IPS DF 19.7 (cell line): ENCODE measurements around the gene YPEL2.
"Not testable (repeated sequence)": the region's sequence is repeated elsewhere in the genome, so short reads cannot be mapped to it uniquely, and the experiment has no call there.

ENCODE experiments used
- DNase-seq: peaks from one replicate; pipeline ENCODE4 v3.0.0-alpha.2; 2013; ENCODE audit warnings: low read depth, low spot score

Gene YPEL2

DNA sequence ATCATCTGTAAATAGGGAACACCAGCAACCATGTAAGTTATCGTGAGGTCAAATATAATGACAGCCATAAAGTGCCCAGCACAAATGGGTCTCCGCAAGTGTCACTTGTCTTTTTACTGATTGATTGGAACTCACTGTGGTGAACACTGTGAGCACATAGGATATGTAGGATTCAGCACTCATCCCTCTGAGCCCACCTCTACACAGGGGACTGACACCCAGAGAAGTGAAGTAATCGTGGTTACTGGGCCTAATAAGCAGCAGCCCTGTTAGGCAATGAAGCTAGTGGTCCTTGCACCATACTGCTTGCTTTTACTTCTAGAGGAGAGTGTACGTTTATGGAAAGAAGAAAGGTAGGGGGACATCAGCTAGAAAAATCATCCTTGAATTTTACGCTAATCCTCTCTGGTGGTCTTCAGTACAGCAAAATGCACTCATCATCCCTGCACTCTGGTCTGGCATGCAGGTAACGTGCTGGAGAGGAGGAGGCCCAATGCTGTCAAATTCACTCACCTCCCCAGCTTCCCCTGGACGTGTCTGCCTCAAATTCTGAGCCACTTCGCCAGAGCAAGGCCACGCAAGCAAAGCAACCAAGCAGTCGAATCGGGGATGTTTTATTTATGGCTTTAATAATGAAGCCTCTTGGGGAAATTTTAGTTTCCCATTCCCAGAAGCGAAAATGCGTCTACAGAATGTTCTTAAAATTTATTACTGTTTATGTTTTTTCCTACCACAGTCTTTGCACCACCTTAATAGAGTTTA is 74.7 kb downstream of the YPEL2 start:
- DNase-seq = no peak

DNA sequence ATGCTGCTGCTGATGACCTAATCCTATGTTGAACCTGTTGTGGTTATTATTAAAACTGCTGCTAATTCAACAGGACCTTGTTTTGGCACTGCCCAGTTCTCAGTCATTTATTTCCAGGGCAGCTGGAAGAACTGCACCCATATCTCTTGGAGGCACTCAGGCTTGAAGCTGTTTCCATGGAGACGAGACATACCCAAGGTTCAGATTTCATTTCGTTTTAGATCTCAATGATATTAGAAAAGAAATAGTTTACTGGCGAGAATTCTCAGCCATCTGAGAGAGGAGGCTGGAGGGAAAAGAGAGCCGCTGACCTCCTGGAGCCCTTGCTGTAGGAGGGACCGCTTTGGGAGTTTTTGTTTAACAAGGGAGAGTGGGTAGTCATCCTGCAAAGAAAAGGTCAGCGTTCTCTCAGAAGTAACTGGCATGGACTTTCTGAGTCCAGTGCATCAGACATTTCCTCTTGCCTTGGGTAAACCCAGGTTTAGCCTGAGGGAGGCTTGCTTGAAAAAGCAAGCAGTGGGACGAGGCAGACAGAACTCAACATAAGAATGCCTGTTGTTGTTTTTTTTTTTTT is 75.4 kb downstream of the YPEL2 start:
- no peak for DNase-seq

DNA sequence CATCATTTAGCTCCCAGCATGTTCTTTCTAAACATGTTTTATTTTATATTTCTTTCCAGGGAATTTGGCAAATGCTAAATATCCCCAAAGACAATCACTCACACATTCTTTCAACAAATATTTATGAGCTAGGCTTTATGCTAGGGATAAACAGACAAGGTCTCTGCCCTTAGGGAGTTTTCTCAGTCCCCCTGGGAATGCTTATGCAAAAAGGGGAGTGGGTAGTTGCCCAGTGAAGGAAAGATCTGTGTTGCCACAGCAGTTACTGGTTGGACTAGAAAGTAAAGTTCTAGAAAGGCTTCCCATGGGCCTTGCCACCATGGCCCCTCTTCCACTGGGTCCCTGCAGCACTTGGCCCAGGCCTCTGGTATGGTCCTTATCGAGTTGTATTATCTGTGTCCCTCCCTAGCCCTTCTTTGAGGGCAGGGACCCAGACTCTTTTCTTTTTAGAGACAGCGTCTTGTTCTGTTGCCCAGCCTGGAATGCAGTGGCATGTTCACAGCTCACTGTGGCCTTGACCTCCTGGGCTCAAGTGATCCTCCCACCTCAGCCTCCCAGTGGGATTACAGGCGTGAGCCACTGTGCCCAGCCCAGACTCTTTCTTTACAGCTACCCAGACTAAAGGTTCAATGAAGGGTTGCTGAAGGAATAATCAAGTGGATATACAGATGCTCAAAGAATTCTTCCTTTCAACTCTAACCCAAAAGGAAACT is 78.0 kb downstream of the YPEL2 start:
- DNase-seq = no peak

DNA sequence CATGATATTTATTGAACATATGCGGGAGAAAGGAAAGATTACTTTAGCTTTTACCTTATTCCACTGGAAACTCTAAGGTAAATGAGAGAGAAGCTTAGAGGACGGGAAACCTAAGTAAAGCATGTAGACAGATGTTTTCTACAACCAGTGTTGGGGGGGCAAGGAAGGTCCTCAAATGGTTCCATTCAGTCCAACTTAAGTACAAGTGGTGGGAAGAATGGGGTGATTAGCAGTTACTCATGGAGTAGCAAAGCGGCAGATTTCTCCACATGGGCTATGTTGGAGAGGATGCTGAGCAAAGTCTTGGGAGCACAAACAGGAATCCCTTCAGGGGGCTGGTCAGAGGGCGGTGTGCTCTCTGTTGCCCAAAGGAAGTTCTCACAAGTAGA is 78.6 kb downstream of the YPEL2 start:
- DNase-seq = no peak

DNA sequence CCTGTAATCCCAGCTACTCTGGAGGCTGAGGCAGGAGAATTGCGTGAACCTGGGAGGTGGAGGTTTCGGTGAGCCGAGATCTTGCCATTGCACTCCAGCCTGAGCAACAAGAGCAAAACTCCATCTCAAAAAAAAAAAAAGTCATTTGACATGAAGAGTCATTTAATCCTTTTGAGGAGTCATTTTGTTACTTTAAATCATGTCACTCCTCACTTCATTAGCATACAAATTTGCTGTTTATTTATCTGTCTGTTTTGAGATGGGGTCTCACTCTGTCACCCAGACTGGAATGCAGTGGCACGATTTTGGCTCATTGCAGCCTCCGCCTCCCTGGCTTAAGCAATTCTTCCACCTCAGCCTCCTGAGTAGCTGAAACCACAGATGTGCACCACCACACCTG is 81.0 kb downstream of the YPEL2 start:
- not testable (repeated sequence) for DNase-seq

DNA sequence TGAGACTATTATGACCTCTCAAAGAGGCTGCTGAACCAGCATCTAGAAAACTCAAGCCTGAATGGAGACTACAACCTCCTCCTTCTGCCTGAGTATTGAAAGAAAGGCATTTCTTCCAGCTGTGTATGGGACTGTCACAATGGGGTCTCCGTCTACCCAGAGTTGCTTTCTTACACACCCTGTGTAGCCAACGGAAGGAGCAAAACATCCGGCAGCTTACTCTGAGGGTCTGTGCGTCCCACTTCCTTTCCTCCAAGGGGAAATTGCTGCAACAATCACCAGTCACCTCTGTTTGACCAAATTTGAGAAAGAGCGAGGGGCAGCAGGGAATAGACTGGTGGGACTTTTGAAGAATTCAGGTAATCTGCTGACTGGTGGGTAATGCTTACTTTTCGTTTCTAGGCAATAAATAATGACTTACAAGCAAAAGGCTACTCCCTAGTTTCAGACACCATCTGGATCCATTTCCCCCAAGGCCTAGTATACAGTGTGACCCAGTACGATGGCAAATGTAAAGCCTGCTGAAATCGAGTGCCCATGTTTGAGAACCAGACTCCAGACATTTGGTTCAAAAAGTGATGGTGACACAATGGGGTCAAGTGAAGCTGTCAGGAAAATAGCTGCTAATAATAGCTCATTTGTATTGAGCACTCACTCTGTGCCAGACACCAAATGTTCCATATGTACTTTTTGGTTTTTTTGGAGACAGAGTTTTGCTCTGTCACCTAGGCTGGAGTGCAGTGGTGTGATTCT is 81.7 kb downstream of the YPEL2 start:
- DNase-seq = no peak

DNA sequence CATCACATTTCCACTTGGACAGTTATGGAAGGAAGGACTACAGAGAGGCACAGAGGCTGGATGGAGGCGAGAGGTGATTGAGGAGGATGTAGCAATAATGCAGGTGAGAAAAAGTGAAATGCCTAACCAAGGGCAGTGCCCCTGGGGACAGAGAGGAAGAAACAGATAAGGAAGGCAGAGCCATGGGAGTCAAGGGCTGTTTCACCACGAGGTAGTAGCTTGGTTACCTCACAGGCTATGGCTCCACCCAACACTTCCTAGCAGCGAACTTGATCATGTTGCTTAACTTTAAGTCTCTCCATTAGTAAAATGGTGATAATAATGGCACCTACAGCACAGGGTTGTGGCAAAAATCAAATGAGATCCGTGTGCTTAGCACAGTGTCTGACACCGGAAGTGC is 83.9 kb downstream of the YPEL2 start:
- DNase-seq = no peak

DNA sequence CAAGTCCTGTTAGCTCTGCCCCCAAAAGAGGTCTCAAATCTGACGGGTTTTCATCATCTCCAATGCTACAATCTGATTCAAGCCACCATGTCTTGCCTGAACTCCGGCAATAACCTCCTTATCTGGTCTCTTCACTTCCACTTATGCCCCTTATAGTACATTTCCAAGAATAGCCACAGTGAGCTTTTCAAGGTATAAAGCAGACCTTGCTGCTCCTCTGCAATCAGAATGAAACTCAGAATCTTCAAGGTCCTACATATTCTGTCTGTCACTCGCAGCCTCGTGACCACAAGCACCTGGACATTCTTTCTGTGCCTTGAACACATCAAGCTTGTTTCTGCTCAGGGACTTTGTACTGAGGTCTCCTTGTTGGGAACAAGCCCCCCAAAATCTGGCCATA is 84.7 kb downstream of the YPEL2 start:
- no peak for DNase-seq

DNA sequence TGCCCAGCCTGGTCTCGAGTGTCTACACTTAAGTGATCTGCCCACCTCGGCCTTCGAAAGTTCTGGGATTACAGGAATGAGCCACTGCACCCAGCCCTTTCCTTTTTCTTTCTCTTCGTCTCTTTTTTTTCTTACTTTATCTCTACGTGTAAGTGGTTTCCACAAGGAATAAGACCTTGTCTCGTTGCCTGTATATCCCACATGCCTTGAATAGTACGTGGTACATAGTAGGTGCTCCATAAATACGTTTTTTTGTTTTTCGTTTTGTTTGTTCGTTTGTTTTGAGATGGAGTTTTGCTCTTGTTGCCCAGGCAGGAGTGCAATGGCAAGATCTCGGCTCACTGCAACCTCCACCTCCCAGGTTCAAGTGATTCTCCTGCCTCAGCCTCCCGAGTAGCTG is 86.0 kb downstream of the YPEL2 start:
- DNase-seq = no peak

DNA sequence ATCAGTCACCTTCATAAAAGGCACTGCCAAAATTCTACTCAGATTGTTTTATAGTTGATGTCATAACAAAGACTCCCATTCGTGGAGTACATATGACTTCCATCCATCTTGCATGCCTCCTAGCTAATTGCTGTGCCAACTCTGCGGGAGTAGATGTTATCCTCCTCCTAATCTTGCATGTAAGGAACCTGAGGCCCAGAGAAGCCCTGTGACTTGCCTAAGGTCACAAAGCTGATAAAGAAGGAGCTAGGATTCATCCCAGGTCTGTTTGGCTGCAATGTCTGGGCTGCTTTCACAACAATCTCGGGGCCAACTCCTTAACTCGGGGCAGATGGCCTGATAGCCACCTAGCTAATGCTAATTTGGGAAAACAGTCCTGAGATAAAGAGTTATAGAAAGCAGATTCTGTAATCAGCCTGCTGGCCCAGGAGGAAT is 87.3 kb downstream of the YPEL2 start:
- DNase-seq = no peak

DNA sequence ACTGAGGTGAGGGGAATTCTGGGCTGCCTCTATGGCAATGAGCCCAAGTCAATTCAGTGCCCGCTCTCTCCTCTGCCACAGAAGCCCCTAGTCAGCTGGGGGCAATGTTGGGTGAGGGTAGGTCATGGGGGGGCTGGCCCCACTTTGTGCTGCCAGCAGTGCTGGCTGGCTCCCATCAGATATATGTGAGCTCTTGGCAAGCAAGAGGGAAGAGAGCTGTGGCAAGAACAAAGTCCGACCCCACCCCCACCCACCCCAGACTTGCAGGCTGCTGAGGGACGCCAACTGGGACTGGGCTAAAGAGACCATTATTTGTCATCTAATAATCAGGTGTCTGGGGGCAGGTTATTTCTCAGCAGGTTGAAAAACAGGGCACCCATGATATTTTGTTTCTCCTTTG is 89.4 kb downstream of the YPEL2 start:
- no peak for DNase-seq

DNA sequence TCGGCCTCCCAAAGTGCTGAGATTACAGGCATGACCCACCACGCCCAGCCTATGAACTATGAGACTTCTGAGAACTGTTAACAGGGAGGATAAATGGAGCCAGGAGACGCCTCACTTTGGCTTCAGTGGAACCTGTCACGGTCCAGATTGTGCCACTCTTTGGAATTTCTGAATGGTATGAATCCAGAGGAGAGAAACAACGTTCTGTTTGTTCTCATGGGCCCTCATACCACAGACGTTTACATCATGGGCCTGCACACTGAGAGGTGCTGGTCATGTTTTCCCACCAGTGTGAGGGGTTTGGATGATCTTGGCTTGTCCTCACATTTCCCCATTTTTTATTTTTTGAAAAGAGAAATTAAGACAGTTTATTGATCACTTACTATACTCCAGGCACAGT is 90.3 kb downstream of the YPEL2 start:
- no peak for DNase-seq

DNA sequence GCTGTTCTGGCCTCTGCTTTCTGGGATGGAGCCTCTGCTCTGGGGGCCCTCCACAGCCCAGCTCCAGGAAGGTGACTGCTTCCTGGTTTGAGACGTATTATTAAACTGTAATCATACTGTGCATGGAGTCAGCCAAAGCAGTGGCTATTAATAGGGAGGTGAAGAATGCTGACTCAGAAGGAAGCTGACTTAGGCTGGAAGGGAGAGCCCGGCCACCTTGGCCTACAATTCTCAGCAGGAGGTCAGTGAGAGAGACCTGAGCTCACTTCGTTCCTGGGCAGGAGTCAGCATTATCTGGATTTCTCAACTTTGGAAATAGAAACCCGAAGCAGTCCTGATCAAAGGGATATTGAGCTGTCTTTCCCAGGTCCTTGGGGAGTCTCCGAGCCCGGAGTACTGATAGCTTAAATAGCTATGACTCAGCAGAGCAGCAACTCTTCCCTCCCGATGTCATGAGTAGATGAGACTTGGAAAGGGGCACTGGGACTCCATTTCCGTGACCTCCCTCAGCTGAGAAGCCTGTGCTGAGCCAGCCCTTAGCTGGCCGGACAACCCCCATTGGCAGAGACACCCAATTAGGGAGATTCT is 91.8 kb downstream of the YPEL2 start:
- no peak for DNase-seq

DNA sequence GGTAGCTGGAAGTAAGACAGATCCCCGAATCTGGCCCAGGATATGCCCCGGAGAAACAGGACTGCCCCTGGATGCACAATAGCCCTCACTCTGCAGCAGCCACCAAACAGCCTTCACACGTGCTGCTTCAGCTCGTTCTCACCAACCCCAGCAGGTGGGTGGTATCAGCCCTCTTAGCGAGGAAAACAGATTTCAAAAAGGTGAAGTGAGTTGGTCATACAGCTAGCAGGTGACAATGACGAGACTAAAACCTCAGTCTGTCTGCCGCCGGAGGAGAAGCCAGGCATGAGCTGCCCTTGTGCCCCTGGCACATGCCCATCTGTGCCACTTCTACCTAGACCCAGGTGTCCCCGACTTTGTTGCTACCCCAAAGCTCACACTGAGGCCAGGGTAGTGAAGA is 92.4 kb downstream of the YPEL2 start:
- DNase-seq = no peak

DNA sequence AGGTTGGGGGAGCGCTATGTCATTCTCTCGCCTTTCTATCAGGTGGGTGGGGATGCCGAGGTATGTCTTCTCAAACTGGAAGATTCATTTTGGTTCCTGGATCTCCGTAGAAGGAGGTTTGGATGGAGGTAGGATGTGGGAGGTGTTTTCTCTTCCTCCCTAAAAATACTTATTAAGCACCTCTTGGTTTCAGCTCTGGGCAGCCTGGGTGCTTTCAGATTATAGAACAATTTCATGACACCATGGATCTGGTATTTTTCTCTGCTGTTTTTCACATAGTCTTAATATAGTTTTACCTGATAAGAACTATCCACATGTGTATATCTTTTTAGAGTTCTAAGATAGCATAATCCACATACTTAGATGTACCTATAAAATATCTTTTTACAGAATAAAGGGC is 92.9 kb downstream of the YPEL2 start:
- DNase-seq = no peak

DNA sequence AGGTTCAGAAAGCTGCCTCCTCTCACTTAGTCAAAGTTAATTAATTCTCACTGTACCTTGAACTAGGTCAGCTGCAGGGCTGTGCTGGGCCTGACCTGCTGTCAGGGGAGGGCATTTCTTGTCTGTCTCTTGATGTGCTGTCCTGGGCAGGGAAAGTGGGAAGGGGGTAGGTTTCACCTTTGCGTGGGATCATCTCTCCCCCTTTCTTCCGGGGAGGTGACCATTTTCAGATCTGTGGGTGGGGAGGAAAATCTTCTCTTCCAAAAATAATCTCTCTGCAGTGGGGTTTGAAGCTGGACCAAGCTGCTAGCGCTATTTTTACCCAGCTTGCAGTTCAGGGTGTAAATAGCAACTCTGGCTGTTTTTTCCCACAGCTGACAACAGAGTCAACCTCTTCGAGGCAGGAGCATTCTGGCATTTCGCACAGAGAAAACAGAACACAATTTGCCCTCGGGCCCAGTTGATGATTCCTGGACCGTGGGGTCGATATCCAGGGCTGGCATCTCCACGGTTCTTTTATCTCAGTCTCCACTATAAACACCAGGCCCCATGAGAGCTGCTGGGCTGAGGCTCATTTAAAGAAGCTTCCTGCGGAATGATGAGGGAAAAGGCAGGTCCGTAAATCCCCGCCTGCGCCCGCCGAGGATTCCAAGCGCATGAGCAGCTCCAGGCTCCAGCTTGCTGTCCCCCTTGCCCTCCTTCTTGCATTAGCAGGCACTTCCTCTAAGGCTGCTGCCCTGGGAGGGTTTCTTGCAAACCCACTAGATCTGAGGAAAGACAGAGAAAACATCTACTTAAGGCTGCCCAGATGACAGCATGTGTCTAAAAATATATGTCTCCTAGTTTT is 93.9 kb downstream of the YPEL2 start:
- no peak for DNase-seq

DNA sequence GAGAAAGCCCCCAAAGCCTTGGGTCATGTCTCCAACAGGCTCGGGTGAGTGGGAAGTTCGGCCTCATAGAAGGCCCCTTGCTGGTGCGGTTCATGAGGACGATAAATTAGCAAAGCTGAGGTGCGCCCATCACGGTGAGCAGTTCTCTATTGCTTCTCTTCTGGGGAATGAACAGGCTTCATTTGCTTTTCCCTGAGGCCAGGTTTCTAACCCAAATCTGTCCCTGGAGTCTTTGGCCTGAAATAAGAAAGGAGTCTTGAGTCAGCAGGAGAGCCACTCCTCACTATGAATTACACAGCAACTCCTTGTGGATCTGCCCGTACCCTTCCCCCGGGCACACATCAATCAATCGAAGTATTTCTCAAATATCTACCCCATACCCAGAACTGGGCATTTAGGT is 94.6 kb downstream of the YPEL2 start:
- no peak for DNase-seq

DNA sequence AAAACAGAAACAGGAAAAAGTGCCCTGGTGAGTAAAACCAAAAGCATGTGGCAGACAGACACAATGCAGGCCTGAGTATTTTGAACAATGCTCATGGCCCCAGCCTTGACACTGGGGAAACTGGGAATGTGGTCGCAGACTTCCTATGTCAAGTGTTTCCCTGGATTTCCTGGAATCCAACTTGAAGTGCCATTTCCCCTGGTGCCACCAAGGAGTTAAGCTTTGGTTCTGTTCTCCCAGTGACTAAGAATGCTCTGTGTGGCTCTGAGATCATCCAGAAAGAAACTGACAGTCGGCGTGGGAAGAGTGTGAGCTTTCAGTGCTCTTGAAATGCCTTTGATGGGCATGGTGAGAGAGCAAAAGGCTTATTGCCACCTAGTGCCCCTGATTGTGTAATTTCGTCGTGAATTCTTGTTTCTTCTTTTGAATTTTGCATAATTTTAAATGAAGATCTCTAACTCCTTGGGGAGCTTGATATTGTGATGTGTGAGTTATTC is 96.0 kb downstream of the YPEL2 start:
- no peak for DNase-seq

DNA sequence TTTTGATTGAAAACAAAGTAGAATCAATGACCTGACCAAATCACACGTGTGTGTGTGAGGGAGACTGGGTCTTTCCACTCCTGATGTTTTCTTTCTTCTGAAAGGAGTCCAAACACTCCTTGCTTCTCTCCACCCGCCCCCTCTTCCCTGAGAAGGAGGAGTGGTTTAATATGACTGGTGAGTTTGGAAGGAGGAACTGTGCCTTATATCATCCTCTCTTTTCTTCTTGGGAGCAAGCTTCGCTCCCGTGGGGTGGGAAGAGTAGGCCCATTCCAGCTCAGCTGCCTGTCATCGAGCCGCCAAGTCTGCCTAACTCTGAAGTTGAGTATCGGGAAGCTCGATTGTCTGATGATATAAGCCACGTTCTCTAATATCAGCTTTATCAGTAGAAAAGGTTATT is 96.5 kb downstream of the YPEL2 start:
- no peak for DNase-seq

DNA sequence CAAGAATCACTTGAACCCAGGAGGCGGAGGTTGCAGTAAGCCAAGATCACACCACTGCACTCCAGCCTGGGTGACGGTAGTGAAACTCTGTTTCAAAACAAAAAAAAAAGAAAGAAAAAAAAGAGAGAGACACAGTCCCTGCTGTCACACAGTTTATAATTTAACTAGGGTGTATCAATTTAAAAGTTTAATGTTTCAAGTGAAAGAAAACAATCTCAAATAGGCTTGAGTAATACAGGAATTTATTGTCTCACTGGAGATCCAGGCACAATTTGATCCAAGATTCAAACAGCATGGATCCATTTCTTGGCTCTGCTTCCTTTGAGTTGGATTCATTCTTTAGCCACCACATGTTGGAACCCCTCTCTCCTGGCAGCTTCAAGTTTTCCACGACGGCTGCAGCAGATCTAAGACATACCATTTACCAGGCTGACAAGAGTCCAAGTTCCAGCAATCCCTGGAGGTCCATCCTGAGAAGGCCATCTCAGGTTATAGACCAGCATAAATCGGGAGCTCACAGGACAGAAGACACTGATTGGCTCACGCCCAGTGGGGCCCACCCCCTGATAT is 97.5 kb downstream of the YPEL2 start:
- no peak for DNase-seq

DNA sequence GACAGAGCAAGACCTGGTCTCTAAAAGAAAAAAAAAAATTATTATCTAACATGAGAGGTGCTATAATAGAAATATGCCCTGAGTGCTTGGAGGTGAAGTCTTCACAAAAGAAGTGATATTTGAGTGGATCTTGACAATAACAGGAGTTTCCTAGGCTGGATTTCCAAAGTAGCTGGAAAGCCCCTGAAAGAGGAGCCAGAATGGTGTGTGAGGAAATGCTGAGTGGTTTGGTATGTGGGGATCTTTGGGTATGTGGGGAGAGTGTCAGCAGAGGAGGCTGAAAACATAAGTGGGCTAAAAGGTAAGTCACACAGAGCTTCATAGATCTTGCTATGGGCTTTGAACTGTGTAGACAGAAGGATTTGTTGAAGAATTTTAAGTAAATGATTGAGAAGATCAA is 100.1 kb downstream of the YPEL2 start:
- no peak for DNase-seq
